Measurements from ENCODE around the gene KCNIP2. TPM values are rescaled to one million over a fixed set of nuclear protein-coding genes. Genes with fewer than 3 reads are reported as not detected.

Gene KCNIP2
- total RNA-seq, 2 experiments from 2014 or later, result 4.3 to 7.3 TPM

DNA sequence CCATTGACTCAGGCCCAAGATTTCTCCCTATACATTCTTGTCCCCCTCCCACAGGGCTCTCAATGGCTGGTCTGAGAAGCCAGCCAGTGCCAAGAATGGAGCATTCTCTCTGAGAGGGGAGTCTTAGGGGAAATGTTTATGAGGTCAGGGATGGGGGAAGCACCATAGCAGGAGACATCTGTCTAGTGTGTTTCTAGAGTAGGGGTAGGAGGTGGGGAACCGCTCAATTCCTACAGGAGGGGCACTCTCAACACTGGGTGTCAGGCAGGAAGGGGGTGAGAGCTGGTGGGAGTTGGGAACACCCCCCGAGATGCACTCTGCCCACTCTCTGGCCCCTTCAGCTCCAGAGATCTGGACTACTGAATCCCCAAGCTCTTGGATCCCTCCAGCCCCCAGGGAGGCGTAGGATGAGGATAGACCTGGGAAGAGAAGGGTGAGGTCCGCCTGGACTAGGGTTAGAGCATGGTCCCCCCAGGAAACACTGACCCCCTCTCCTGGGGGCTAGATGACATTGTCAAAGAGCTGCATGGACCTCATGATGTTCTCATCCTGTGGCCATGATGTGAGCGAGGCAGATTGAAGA is 16.7 kb downstream of the KCNIP2 start:
- ChIA-PET POLR2A (interaction anchor here (1.5 kb wide), 1 partner anchor 9 kb away, joined by 9 read pairs; the partner anchor contains the start of gene OGA), CTCF (ENCODE audit: unreplicated experiment) (interaction anchor here (0.7 kb wide), 1 partner anchor 201 kb away, joined by 3 read pairs; no protein-coding TSS in a partner anchor)
- H3K27ac ChIP-seq (ENCODE audit: low read depth, low read length, poor library complexity, severe bottlenecking), result no peak overlapping the region
- no peaks in the 10 kb centered on the region for H3K9me2 ChIP-seq (ENCODE audit: insufficient read depth, low read length)
- H3K79me2 ChIP-seq (ENCODE audit: insufficient read depth, low read depth, low read length), result no peaks in the 10 kb centered on the region
- no peaks in the 10 kb centered on the region for H3K9me3 ChIP-seq (ENCODE audit: low read length)
- no peak for DNase-seq (ENCODE audit: low spot score)
- H3K36me3 ChIP-seq (ENCODE audit: insufficient read depth, low read length), result no peaks in the 10 kb centered on the region
- no peak overlapping the region for H3K4me2 ChIP-seq (ENCODE audit: low read length)
- H2AFZ ChIP-seq (ENCODE audit: low read length), result no peak overlapping the region
- peaks cover 27% of the 10 kb centered on the region for H3K4me1 ChIP-seq (ENCODE audit: insufficient read depth, low read length, poor library complexity, severe bottlenecking)
- TF ChIP-seq, protein P1, sequence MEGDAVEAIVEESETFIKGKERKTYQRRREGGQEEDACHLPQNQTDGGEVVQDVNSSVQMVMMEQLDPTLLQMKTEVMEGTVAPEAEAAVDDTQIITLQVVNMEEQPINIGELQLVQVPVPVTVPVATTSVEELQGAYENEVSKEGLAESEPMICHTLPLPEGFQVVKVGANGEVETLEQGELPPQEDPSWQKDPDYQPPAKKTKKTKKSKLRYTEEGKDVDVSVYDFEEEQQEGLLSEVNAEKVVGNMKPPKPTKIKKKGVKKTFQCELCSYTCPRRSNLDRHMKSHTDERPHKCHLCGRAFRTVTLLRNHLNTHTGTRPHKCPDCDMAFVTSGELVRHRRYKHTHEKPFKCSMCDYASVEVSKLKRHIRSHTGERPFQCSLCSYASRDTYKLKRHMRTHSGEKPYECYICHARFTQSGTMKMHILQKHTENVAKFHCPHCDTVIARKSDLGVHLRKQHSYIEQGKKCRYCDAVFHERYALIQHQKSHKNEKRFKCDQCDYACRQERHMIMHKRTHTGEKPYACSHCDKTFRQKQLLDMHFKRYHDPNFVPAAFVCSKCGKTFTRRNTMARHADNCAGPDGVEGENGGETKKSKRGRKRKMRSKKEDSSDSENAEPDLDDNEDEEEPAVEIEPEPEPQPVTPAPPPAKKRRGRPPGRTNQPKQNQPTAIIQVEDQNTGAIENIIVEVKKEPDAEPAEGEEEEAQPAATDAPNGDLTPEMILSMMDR (conservative IDR thresholded peaks at IDR 0.05; ENCODE audit: low read length), result no peak
- no peak for TF ChIP-seq EZH2phosphoT487 (IDR thresholded peaks at IDR 0.05; ENCODE audit: borderline replicate concordance, low read depth, low read length)
- no peak overlapping the region for H3K4me3 ChIP-seq (ENCODE audit: low read depth, low read length, poor library complexity, severe bottlenecking)
- no peaks in the 10 kb centered on the region for H4K20me1 ChIP-seq (ENCODE audit: insufficient read depth, low read length)
- intact Hi-C loops (cut with micrococcal nuclease; ENCODE audit: unreplicated experiment), result no loop called here
- BruUV-seq (replicated peaks), result no TSS peak

GRCh38 chr10:101824736-101825135 is 18.9 kb downstream of the KCNIP2 start:
- no TSS peak for BruUV-seq (replicated peaks)
- no peaks in the 10 kb centered on the region for H4K20me1 ChIP-seq (ENCODE audit: insufficient read depth, low read length)
- H3K9me3 ChIP-seq (ENCODE audit: low read length), result no peaks in the 10 kb centered on the region
- H3K9me2 ChIP-seq (ENCODE audit: insufficient read depth, low read length), result no peaks in the 10 kb centered on the region
- intact Hi-C loops (cut with micrococcal nuclease; ENCODE audit: unreplicated experiment), result no loop called here
- peaks cover 4% of the 10 kb centered on the region; the same call in 1 of the 2 replicates for H3K79me2 ChIP-seq (ENCODE audit: insufficient read depth, low read depth, low read length)
- H2AFZ ChIP-seq (ENCODE audit: low read length), result no peak overlapping the region
- no peaks in the 10 kb centered on the region for H3K36me3 ChIP-seq (ENCODE audit: insufficient read depth, low read length)
- peaks cover 8% of the 10 kb centered on the region for H3K4me1 ChIP-seq (ENCODE audit: insufficient read depth, low read length, poor library complexity, severe bottlenecking)
- TF ChIP-seq, protein P1 (conservative IDR thresholded peaks at IDR 0.05; ENCODE audit: low read length), result no peak
- no peak for TF ChIP-seq EZH2phosphoT487 (IDR thresholded peaks at IDR 0.05; ENCODE audit: borderline replicate concordance, low read depth, low read length)
- no peak overlapping the region for H3K27ac ChIP-seq (ENCODE audit: low read depth, low read length, poor library complexity, severe bottlenecking)
- H3K4me3 ChIP-seq (ENCODE audit: low read depth, low read length, poor library complexity, severe bottlenecking), result no peak overlapping the region
- ChIA-PET POLR2A (interaction anchor here (0.5 kb wide), 1 partner anchor 275 kb away, joined by 5 read pairs; no protein-coding TSS in a partner anchor), CTCF (ENCODE audit: unreplicated experiment) (no interaction called here)
- no peak overlapping the region for H3K4me2 ChIP-seq (ENCODE audit: low read length)
- DNase-seq (ENCODE audit: low spot score), result no peak
